Esophagus muscularis mucosa (tissue), 3 donors: ENCODE results near the gene RNASE7.

Source experiments
- CTCF ChIP-seq, 3 experiments: fragments of 200-600 bp in 2 of 3; fragments of 450-650 bp in 1 of 3; sonication (generic) in 2 of 3; IDR thresholded peaks; one replicate each; pipeline ENCODE4 v1.5.1; 2017 to 2019; ENCODE audit warnings: antibody characterized with exemption in 3 of 3, mild to moderate bottlenecking in 2 of 3, moderate library complexity in 1 of 3
- POLR2A ChIP-seq: fragments of 450-650 bp; IDR thresholded peaks from one replicate; pipeline ENCODE4 v1.6.1; 2017; ENCODE audit warnings: antibody characterized with exemption, moderate library complexity, mild to moderate bottlenecking, low read depth
- POLR2AphosphoS5 ChIP-seq, 2 donors: sonication (generic); formaldehyde crosslinking; IDR thresholded peaks; one replicate each; pipeline ENCODE4 v1.6.1; 2017; ENCODE audit warnings: antibody characterized with exemption in 2 of 2

DNA sequence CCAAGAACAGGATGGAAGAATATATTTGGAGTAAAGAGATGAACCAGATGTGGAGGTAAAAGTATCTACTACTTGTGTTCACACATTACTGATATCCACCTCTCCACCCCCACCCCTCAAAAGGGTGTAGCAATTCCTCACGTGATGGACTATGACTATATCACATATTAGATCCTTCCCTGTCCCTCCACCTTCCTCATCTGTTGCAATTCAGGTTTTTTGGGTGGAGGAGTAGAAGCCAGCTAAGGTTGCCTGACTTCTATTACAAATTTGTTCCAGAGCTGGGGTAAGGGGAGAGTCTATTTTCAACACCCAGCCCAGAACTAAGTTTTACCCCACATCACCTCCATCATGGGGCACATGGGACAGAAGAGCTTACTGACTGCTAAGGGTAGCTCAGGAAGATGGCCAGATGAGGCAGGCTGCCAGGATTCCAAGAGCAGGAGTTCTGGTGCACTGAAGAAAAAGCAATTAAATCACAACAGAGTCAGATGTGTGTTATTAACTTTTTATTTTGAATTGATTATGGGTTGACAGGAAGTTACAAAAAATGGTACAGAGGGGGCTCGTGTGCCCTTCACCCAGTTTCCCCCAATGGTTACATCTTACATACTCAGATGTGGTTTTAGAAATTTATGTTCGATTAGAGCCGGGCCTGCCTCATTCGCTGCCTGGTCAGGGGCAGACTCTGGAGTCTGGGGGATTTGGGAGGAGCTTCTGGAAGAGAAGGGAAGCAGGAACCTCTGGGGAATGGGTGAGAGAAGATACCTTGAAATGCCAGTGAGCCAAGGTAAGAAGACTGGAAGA, 9.6 kb upstream of the RNASE7 start:
- no peak for TF ChIP-seq POLR2AphosphoS5 (IDR thresholded peaks at IDR 0.05)
- no peak for TF ChIP-seq POLR2A
- TF ChIP-seq CTCF (IDR thresholded peaks at IDR 0.05) = no peak
